NCI-H1694 treated with DMSO at 0.1 percent for 48 hours (cell line): ENCODE data around the gene ATP5F1E.
"Not testable (repeated sequence)": the region's sequence is repeated elsewhere in the genome, so short reads cannot be mapped to it uniquely, and the experiment has no call there.

Experiments
- DNase-seq: peaks from one replicate; lab custom pipeline; 2025; lab: John Stamatoyannopoulos, UW

ATP5F1E gene

DNA sequence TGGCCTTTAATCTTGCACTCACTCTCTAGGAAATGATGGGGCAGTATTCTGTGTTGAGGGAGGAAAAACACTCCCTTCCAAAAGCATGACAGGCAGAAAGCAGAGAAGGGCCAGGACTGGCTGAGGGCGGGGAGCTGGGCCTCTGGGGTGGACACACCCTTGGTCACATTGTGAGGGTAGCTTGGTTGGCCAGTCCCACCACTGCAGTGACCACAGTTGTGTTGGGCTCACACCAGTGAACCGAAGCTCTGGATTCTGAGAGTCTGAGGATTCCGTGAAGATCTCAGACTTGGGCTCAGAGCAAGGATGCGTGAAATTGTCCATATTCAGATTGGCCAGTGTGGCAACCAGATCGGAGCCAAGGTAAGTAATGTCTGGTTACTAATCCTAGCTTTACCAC lies 12.9 kb downstream of the ATP5F1E start, which contains the start of gene TUBB1:
TSS of gene TUBB1 (plus strand) at position 213 of the 400 bp plus-strand sequence. CDS start at position 307, 94 bp downstream.
- DNase-seq, result no peak

- no peak for DNase-seq
Measured at GRCh38 chr20:59018817-59019216, 13.3 kb downstream of the ATP5F1E start.

DNA sequence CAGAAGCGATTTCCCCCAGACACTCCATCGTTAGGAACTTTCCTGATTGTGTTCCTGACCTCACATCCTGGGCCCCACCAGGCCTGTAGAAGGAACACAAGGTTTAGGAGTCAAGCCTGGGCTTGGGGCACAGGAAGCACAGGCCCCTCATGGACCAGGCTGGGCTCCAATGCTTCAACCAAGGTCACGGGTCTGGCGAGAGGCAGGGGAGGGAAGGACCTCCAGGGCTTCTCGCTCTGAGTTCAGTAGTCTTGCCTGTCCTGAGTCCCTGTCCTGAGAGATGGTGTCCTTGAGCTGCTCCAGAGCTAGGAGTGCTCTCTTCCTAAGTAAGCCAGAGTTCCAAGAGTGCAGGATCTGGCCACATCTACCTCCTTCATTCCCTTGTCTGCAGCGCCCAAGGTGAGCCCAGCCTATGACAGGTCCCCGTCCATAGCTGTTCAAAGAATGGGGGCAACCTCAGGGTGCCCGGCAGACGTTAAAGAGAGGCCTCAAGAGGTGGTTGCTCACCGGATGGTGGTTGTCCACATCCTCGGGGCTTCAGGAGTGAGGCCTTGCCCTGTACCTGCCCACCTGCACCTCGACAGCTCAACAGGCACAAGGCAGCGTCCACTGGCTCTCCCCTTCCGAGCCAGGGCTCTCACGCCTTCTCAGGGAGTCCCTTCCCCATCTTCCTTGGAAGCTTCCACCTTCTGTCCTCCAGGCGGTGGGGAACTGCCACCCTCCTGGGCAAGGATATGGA lies 14.5 kb downstream of the ATP5F1E start:
- DNase-seq, result no peak

DNA sequence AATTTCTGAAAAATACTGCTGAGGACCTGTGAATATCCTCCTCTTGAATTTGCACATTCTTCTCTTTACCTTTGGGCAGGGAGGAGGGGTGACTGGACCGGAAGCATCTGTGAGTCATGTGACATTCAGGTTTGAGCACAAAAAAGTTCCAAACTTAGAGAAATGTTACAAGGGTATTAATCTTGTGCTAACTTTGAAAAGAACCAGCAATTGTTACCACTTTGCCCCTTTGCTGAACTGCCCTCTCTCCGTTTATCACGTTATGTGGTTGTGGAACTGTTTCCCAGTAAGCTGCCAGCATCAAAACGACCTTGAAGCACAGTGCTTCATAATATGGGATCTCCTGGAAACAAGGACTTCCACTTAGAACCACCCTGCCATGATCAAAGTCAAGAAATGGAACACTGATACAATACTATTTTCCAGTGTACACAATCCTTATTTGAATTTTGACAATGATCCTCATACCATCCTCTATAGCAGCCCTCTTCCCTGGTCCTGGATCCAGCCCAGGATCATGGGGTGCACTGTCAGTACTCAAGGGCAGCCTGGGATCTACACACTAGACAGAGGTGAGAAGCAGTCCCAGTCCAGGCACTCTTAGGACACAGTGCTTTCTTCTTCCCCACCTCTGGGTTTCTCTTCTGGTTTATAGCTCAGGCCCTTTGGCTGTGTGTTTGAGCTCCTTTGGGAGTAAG lies 15.2 kb downstream of the ATP5F1E start:
- no peak for DNase-seq

DNA sequence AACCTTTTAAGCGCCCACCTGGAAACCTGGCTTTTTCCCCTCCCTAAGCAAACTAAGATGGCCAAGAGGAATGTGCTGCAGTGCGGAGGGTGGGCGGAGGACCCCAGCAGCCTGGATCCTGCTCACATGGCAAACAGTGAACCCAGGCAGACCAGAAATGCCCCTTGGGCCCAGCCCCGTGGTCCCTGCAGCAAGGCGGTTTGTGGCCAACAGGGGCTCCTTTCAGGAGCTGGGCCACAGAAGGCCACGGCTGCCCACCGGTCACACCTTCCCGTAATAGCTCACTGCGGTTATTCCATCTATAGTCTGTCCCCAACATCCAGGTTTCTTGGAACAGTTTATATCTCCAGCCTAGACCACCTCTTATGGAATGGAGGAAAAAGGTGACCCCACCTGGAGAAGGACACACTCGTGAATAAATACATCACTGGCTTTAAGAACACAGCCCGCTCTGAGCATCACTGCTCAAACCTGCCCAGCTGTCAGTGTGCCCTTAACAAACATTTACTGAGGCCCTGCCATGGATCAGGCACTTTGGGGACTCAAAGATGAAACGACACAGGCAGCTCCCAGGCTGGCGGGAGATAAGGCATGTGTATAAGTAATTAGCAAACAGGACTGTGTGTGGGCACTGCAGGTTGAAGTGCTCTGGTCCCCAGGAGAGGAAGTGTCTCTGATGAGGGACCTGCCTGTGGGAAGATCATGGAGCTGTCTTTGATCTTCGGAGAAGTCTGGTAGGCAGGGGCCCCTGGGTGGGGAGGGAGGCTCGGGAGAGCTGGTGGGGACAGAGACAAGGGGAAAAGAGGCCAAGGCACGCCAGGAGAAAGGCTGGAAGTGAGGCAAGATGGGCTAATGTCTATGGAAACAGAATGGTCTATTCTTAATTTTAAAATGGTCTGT lies 16.1 kb downstream of the ATP5F1E start:
- no peak for DNase-seq

- no peak for DNase-seq
Measured at GRCh38 chr20:59015411-59015810, 16.7 kb downstream of the ATP5F1E start.

- DNase-seq, result no peak
Measured at GRCh38 chr20:59014680-59015389, 17.3 kb downstream of the ATP5F1E start.

DNA sequence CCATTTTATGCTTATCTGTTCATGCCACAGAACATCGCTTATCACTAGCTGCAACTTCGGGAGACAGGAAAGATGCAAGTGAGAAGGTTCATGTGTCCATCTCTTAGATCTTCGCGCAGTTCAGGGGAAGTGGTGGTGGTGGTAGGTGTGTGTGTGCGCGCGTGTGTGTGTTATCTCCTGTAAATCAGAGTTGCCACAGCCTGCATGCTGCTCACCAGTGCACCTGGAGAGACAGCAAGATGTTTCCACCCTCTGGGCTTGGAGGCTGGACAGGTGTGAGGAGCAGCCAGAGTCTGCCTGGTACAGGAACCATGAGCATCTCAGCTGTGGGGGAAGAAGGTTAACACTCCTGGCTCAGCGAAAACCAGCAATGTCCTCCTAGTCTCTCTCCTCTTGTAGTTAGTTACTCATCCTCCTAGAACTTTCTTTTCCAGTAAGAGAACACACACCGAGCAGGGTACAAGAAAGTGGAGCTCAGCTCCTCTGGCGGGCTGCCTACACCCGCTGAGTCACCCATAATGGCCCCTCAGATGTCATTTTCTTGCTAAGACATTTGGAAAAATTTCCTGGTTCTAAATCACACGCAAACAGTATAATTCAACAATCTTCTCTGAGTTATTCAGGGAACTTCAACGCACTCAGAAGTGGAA lies 18.1 kb downstream of the ATP5F1E start:
- DNase-seq, result no peak

DNA sequence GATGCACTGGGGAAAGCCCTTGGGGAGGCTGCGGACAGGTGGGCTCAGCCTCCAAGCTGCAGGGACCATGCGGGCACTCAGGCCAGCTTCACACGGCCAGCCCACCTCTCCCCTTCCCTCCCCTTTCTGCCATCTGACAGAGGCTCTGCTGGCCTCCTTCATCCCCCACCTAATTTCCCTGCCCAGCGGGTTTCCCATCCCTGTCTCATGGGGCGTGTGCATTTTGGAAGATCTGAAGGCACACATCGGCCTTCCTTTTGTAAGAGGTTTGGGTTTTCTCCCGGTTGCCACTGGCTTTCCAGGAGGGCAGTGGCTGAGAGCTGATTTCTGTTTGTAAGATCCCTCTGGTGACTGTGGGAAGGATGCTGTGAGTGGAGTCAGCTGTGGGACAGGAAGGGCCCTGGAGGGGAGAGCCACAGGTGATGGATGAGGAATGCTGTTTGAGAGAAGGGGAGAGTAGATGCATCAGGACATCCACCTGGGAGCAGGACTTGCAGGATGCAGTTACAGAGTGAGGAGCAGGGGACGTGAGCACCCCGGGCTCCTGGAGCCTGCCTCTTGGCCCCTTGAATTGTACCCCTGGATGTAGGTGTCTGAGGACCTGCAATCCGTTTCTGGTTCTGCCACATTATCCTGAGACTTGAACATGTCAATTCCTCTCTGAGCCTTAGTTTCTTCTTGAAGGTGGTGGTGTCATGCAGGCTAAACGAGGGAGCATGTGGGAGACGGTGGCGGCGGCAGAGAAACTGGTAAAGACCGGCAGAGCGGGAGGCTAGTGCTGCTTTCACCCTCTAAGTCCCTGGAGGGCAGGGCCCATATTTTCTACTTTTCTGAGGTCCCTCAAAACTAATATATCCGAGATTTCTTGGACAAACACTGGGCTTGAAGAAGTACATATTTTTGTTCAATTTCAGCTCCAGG lies 18.8 kb downstream of the ATP5F1E start:
- no peak for DNase-seq

DNA sequence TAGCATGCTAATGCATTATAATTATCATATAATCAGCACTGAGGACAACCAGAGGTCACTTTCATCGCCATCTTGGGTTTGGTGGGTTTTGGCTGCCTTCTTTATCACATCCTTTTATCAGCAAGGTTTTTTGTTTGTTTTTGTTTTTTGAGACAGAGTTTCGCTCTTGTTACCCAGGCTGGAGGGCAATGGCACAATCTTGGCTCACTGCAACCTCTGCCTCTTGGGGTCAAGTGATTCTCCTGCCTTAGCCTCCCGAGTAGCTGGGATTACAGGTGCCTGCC lies 20.3 kb downstream of the ATP5F1E start:
- not testable (repeated sequence) for DNase-seq

DNA sequence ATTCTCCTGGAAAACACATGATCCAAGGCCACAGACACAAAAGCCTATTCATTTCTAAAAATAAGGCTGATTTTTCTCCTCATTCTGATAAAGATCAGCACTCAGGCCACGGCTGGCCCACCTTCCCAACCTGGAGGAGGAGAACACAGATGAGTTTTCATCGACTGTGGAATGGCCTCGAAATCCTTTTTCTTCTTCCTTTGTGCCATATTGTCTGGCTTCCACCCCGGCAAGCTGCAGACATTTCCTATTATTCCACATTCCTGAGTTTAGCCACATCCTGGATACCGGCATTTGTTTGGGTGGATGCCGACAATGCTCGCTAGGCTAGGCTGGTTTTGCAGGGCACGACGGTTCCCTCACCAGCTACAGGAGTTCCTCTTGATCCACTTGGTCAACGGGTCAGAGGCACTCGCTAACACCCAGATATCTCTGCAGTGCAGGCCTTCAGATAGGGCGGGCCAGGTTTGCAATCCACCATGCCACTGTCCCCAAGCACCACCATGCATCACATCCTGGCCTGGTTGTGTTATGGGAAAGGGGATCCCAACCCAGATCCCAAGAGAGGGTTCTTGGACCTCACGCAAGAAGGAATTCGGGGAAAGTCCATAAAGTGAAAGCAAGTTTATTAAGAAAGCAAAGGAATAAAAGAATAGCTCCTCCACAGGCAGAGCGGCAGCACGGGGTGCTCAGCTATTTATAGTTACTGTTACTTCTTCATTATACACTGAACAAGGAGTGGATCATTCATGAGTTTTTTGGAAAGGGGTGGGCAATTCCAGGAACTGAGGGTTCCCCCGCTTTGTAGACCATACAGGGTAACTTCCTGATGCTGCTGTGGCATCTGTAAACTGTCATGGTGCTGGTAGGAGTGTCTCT lies 20.9 kb downstream of the ATP5F1E start:
- DNase-seq, result no peak

- DNase-seq, result no peak
Measured at GRCh38 chr20:59010321-59010994, 21.7 kb downstream of the ATP5F1E start.

DNA sequence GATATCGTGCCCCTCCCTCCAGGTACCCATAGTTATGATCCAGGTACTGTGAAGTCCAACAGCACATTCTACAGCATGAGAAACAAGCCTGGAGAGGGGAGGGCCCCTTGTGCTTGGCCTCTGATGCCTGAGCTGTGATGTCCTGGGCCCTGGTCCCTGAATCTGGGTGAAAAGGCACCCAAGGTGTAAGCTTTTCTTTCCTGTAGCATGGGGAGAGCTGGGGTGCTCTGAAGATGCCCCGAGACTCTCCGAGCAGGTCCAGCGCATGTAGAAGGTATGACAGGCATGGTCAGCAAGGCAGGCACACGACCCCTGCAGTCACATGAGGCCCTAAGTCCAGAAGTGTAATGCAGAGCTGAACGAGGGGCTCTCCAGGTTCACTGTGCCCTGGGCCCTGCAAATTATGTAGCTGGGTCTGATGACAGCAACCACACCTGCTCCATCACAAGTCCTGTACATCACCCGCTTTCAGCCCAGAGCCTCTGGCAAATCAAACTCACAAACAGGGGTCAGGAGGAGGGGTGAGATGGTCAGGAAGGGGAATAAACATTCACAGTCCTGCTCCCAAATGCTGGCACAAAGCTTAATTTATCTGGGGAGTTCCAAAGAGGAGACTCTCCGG lies 23.3 kb downstream of the ATP5F1E start:
- DNase-seq, result no peak

- DNase-seq, result no peak
Measured at GRCh38 chr20:59007665-59008511, 24.2 kb downstream of the ATP5F1E start.

- no peak for DNase-seq
Measured at GRCh38 chr20:59006864-59007664, 25.1 kb downstream of the ATP5F1E start, which contains the start of gene CTSZ. TSS of gene CTSZ (minus strand) at chr20:59007254. CDS start at chr20:59007128, 126 bp downstream.

- no peak for DNase-seq
Measured at GRCh38 chr20:59006167-59006863, 25.8 kb downstream of the ATP5F1E start.
